LNCaP clone FGC (cell line): ENCODE results near the gene OGFOD3.
"Not testable (repeated sequence)": the region's sequence is repeated elsewhere in the genome, so short reads cannot be mapped to it uniquely, and the experiment has no call there.

Experiments used
- DNase-seq: peaks from one replicate; pipeline ENCODE4 v3.0.0-alpha.2; 2011; ENCODE audit warnings: low read depth
- H3K4me3 ChIP-seq: 2 replicates; pipeline ENCODE4 v1.5.1; 2011; ENCODE audit warnings: mild to moderate bottlenecking, low read depth, low read length, control low read depth
- TF ChIP-seq, protein P1 (sequence below): IDR thresholded peaks from 2 replicates; pipeline ENCODE4 v1.5.1; 2012; ENCODE audit warnings: mild to moderate bottlenecking; ENCODE audit not compliant: control insufficient read depth, insufficient read depth; ENCODE audit errors: extremely low read depth

Gene OGFOD3

DNA sequence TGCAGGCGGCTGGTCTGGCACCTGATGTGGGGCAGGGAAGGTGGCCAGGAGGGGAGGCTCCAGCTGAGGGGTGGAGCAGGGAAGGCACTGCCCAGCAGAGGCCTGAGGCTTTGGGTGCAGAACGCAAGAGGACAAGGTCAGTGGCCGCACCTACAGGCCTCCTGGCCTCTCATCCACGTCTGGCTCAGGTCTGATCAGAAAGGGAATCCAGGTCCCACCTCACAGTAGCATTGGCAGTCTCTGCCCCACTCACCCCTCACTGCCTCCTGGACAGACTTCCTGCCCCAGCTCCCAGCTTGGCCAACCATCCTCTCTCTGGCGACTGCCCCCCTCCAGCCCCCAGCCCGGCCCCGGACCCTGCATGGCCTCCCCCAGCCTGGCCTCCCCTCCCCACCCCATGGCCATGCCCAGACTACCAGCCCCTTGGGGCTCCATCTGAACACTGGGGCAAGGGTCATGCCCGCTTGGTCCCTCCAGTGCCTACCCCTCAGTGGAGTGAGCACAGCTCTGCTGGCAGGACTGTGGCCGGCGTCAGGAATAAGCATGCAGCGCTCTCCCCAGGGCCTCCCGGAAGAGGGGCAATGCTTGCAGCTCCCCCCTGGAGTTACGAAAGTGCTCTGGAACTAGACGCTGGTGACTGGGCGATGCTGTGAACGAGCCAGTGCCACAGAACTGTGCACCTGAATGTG, 42.2 kb downstream of the OGFOD3 start:
- H3K4me3 ChIP-seq = no peak overlapping the region
- TF ChIP-seq, protein P1, sequence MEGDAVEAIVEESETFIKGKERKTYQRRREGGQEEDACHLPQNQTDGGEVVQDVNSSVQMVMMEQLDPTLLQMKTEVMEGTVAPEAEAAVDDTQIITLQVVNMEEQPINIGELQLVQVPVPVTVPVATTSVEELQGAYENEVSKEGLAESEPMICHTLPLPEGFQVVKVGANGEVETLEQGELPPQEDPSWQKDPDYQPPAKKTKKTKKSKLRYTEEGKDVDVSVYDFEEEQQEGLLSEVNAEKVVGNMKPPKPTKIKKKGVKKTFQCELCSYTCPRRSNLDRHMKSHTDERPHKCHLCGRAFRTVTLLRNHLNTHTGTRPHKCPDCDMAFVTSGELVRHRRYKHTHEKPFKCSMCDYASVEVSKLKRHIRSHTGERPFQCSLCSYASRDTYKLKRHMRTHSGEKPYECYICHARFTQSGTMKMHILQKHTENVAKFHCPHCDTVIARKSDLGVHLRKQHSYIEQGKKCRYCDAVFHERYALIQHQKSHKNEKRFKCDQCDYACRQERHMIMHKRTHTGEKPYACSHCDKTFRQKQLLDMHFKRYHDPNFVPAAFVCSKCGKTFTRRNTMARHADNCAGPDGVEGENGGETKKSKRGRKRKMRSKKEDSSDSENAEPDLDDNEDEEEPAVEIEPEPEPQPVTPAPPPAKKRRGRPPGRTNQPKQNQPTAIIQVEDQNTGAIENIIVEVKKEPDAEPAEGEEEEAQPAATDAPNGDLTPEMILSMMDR = no peak
- no peak for DNase-seq

DNA sequence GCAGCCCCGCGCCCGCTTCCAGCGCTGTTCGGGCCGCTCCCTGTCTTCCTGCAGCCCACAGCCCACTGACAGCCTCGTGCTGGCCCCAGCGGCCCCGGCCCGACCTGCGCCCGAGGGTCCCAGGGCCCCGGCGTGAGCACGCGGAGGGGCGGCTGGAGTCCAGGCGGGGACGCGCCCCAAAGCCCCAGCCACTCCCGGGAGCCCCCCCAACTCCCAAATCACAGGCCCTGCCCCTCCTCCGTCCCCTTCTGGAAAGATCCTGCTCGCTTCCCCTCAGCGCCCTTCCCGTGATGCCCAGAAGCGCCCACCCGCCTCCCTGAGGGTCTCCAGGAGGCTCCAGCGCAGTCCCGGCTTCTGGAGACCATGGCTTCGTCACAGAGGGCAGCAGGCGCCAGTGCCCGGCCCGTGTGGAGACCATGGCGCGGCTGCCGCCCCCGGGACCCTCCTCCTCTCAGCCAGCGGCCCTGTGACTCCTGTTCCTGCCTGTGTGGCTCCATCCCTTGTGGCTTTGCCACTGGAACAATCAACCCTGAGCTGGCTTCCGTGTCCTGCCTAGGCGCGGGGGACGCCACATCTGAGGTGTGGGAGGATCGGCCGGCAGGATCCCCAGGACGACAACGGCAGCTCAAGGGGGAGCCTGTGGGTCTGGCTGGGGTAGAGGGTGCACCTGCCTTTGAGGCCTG, 42.9 kb downstream of the OGFOD3 start:
- no peak overlapping the region for H3K4me3 ChIP-seq
- TF ChIP-seq, protein P1 = no peak
- DNase-seq = no peak

DNA sequence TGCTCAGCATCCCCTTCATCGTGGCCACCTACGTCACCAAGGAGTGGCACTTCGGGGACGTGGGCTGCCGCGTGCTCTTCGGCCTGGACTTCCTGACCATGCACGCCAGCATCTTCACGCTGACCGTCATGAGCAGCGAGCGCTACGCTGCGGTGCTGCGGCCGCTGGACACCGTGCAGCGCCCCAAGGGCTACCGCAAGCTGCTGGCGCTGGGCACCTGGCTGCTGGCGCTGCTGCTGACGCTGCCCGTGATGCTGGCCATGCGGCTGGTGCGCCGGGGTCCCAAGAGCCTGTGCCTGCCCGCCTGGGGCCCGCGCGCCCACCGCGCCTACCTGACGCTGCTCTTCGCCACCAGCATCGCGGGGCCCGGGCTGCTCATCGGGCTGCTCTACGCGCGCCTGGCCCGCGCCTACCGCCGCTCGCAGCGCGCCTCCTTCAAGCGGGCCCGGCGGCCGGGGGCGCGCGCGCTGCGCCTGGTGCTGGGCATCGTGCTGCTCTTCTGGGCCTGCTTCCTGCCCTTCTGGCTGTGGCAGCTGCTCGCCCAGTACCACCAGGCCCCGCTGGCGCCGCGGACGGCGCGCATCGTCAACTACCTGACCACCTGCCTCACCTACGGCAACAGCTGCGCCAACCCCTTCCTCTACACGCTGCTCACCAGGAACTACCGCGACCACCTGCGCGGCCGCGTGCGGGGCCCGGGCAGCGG, 43.6 kb downstream of the OGFOD3 start:
- TF ChIP-seq, protein P1 = no peak
- DNase-seq = no peak

DNA sequence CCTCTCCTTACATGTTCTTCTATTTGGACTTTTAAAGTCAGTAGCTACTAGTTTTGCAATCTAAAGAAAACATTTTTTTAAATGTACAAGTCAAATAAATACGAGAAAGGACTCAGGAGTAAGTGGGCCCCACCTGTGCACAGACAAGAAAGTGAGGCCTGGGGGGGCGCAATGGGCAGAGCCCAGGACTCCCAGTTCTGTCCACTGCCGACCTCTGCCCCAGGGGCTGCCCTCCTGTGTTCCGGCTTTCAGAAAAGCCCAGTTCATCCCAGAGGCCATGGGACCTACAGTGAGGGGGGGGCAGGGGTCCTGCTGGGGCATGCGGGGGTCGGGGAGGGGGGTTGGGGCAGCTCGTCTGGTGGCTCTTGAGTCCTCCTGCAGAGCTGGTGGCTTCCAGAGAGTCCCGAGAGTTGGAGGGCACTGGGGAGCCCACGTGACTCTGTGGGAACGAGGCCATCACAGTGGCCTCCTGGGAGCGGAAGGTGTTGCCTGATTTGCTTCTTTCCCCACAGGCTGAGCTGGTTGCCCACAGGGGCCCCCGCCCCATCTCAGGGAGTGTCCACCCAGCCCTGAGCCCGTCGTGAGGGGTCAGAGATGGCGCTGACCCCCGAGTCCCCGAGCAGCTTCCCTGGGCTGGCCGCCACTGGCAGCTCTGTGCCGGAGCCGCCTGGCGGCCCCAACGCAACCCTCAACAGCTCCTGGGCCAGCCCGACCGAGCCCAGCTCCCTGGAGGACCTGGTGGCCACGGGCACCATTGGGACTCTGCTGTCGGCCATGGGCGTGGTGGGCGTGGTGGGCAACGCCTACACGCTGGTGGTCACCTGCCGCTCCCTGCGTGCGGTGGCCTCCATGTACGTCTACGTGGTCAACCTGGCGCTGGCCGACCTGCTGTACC, 44.4 kb downstream of the OGFOD3 start:
- no peak for DNase-seq
- no peak overlapping the region for H3K4me3 ChIP-seq
- TF ChIP-seq, protein P1 = no peak

More for the DNA sequence above, 43.6 kb downstream of the OGFOD3 start:
- no peak overlapping the region for H3K4me3 ChIP-seq

DNA sequence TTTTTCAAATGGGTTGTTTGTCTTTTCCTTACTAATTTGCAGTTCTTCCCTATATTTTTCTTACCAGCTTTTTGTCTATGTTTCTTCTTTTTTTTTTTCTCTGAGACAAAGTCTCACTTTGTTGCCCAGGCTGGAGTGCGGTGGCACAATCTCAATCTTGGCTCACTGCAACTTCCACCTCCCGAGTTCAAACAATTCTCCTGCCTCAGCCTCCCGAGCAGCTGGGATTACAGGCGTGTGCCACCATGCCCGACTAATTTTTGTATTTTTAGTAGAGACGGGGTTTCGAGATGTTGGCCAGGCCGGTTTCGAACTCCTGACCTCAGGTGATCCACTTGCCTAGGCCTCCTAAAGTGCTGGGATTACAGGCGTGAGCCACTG, 45.3 kb downstream of the OGFOD3 start:
- not testable (repeated sequence) for DNase-seq, H3K4me3 ChIP-seq

DNA sequence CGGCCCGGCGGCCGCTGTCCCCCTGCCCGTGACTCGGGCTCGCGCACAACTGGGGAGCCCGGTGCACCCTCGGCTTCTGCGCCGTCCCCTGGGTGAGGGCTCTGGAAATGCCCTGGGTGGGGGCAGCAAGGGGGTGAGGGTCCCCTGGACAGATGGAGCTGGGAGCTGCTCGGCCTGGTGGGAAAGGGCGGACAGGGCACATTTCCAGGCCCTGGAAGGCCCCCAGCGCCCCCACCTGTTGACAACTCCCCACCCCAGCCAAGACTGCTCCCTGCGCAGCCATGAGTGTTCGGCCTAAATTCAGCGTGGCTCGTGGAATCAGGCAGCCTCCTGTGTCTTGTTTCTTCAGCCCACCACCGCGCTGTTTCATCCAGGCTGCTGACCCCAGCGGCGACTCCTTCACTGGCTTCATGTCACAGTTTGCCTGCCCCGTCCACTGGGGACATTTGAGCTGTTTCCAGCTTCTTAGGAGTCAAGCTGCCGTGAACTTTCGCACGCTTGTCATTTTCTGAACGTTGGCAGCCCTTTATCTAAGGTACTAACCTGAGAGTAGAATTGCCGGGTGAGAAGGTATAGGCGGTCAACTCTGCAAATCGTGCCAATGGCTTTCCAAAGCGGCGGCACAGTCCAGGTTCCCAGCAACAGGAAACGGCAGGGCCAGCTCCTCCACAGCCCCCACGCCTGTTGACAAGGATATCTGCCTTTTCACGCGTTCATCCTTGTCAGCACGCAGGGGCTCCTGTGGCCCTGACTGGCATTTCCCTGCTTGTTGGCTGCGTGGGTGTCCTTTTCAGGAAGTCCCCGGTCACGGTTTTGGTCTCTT, 45.9 kb downstream of the OGFOD3 start:
- DNase-seq = no peak
- no peak overlapping the region for H3K4me3 ChIP-seq
- TF ChIP-seq, protein P1 = no peak
